DND-41 (cell line): ENCODE results near the gene SLC25A21.

Experiments used
- ATAC-seq: fragments of 200-7000 bp; cut with Tn5 transposase; 3 replicates; pipeline ENCODE4 v1.9.1; 2021; ENCODE audit warnings: low read depth; ENCODE audit not compliant: insufficient read depth
- DNase-seq: peaks from one replicate; pipeline ENCODE4 v3.0.0-alpha.2; 2020
- H2AFZ ChIP-seq: 2 replicates; pipeline ENCODE4 v1.6.0; 2012; ENCODE audit warnings: low read depth, low read length
- H3K27ac ChIP-seq: 2 replicates; pipeline ENCODE4 v1.5.1; 2012; ENCODE audit warnings: low read length, inconsistent platforms
- H3K27me3 ChIP-seq: fragments of 200-600 bp; sonication (generic); 2 replicates; pipeline ENCODE4 v1.6.0; 2012; ENCODE audit warnings: low read length, mild to moderate bottlenecking, inconsistent platforms; ENCODE audit not compliant: insufficient read depth, poor library complexity
- H3K36me3 ChIP-seq: 2 replicates; pipeline ENCODE4 v1.5.1; 2012; ENCODE audit warnings: low read length, inconsistent platforms; ENCODE audit not compliant: insufficient read depth
- H3K4me1 ChIP-seq: 2 replicates; pipeline ENCODE4 v1.5.1; 2012; ENCODE audit warnings: mild to moderate bottlenecking, low read length; ENCODE audit not compliant: insufficient read depth
- H3K4me2 ChIP-seq: 2 replicates; pipeline ENCODE4 v1.6.0; 2012; ENCODE audit warnings: mild to moderate bottlenecking, moderate library complexity, low read length, inconsistent platforms; ENCODE audit not compliant: insufficient read depth
- H3K4me3 ChIP-seq, 2 experiments: fragments of 200-600 bp in 1 of 2; shearing (Covaris generic) in 1 of 2; 2 replicates each; pipeline ENCODE4 v1.5.1; 2012 to 2016; ENCODE audit warnings: inconsistent platforms in 2 of 2, low read length in 2 of 2, mild to moderate bottlenecking in 2 of 2, low read depth in 1 of 2, moderate library complexity in 1 of 2
- H3K79me2 ChIP-seq: 2 replicates; pipeline ENCODE4 v1.6.0; 2012; ENCODE audit warnings: low read length, inconsistent platforms; ENCODE audit not compliant: insufficient read depth
- H3K9ac ChIP-seq: 2 replicates; pipeline ENCODE4 v1.6.0; 2012; ENCODE audit warnings: low read depth, mild to moderate bottlenecking, inconsistent platforms, low read length, moderate library complexity
- H3K9me3 ChIP-seq: 2 replicates; pipeline ENCODE4 v1.5.1; 2012; ENCODE audit warnings: low read length, moderate library complexity, mild to moderate bottlenecking, inconsistent platforms; ENCODE audit not compliant: insufficient read depth, severe bottlenecking
- H4K20me1 ChIP-seq: 2 replicates; pipeline ENCODE4 v1.6.0; 2012; ENCODE audit warnings: low read length; ENCODE audit not compliant: insufficient read depth
- EZH2 ChIP-seq: IDR thresholded peaks from 3 replicates; pipeline ENCODE4 v1.6.1; 2012; ENCODE audit warnings: borderline replicate concordance, low read depth, mild to moderate bottlenecking, moderate library complexity, low read length, inconsistent platforms; ENCODE audit not compliant: severe bottlenecking
- TF ChIP-seq, protein P1 (sequence below): IDR thresholded peaks from 2 replicates; pipeline ENCODE4 v1.5.1; 2012; ENCODE audit warnings: borderline replicate concordance, low read length, moderate library complexity, mild to moderate bottlenecking; ENCODE audit not compliant: poor library complexity, severe bottlenecking; ENCODE audit errors: extremely low read depth

Gene SLC25A21

DNA sequence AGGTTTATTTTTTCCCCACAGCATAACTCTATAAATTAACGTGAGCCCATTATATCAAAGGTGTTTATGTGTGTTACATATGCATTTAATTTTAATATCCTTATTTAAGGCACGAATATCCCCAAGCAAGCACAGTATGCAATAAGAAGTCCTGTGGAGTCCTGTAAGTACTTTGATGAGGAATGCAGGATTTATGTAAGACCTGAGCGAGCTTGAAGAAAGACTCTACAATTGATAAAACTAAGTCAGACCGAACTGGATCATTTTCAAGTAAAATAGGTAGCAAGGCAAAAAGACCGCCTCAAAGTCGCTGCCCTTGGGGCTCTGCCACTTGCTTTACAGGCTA is 755 bp downstream of the SLC25A21 start:
- ATAC-seq = no peak
- H3K36me3 ChIP-seq = no peaks in the 10 kb centered on the region
- no peak overlapping the region for H3K4me3 ChIP-seq
- no peak for TF ChIP-seq EZH2
- TF ChIP-seq, protein P1, sequence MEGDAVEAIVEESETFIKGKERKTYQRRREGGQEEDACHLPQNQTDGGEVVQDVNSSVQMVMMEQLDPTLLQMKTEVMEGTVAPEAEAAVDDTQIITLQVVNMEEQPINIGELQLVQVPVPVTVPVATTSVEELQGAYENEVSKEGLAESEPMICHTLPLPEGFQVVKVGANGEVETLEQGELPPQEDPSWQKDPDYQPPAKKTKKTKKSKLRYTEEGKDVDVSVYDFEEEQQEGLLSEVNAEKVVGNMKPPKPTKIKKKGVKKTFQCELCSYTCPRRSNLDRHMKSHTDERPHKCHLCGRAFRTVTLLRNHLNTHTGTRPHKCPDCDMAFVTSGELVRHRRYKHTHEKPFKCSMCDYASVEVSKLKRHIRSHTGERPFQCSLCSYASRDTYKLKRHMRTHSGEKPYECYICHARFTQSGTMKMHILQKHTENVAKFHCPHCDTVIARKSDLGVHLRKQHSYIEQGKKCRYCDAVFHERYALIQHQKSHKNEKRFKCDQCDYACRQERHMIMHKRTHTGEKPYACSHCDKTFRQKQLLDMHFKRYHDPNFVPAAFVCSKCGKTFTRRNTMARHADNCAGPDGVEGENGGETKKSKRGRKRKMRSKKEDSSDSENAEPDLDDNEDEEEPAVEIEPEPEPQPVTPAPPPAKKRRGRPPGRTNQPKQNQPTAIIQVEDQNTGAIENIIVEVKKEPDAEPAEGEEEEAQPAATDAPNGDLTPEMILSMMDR = no peak
- H3K27me3 ChIP-seq = no peaks in the 10 kb centered on the region
- H3K79me2 ChIP-seq = no peaks in the 10 kb centered on the region
- H2AFZ ChIP-seq = no peak overlapping the region
- H3K9ac ChIP-seq = no peak overlapping the region
- no peaks in the 10 kb centered on the region for H3K4me1 ChIP-seq
- H3K4me2 ChIP-seq = no peak overlapping the region
- no peak for DNase-seq
- H3K9me3 ChIP-seq = no peaks in the 10 kb centered on the region
- no peaks in the 10 kb centered on the region for H4K20me1 ChIP-seq
- no peak overlapping the region for H3K27ac ChIP-seq

DNA sequence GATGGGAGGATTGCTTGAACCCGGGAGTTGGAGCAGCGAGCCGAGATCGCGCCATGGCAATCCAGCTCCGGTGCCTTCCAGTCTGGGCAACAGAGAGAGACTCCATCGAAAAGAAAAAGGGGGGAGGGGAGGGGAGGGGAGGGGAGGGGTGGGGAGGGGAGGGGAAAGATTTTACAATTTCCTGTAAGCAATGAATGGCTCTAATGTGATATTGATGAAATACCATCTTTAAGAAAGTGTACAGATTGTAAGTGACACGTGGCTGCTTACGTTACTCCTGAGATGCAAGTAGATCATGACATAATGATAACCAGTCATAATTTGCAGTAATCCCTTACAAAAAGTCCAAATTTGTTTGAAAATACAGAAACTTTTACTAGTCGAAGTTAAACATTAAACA is 1.4 kb downstream of the SLC25A21 start:
- Histone ChIP-seq H3K79me2 (no peaks in the 10 kb centered on the region), H3K4me3 (no peak overlapping the region), H2AFZ (no peak overlapping the region), H3K4me1 (no peaks in the 10 kb centered on the region), H3K36me3 (no peaks in the 10 kb centered on the region), H3K9ac (no peak overlapping the region), H3K4me2 (no peak overlapping the region), H3K27ac (no peak overlapping the region), H3K27me3 (no peaks in the 10 kb centered on the region), H4K20me1 (no peaks in the 10 kb centered on the region), H3K9me3 (no peaks in the 10 kb centered on the region)
- ATAC-seq = no peak
- TF ChIP-seq EZH2 = no peak
- TF ChIP-seq, protein P1 = no peak
- DNase-seq = no peak

DNA sequence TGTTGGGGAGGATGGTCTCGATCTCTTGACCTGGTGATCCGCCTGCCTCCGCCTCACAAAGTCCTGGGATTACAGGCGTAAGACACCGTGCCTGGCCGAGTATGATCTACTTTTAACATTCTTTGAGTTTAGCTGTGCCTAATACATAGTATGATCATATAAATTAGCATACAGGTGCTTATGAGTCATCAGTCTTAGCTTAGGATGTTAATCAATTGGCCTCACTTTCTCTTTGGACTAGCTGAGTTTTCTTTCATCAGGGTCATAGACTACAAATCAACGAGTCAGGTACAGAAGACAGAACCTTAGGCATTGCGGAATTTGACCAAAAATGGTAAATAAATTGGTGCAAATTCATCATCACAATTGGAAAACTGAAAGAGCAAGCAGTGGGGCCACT is 2.2 kb downstream of the SLC25A21 start:
- no peak overlapping the region for H3K4me2 ChIP-seq
- no peak overlapping the region for H3K9ac ChIP-seq
- H3K9me3 ChIP-seq = no peaks in the 10 kb centered on the region
- H3K27me3 ChIP-seq = no peaks in the 10 kb centered on the region
- H3K36me3 ChIP-seq = no peaks in the 10 kb centered on the region
- TF ChIP-seq, protein P1 = no peak
- no peak for TF ChIP-seq EZH2
- H2AFZ ChIP-seq = no peak overlapping the region
- H3K79me2 ChIP-seq = no peaks in the 10 kb centered on the region
- no peaks in the 10 kb centered on the region for H3K4me1 ChIP-seq
- no peak for DNase-seq
- no peak for ATAC-seq
- no peaks in the 10 kb centered on the region for H4K20me1 ChIP-seq
- no peak overlapping the region for H3K27ac ChIP-seq
- no peak overlapping the region for H3K4me3 ChIP-seq

DNA sequence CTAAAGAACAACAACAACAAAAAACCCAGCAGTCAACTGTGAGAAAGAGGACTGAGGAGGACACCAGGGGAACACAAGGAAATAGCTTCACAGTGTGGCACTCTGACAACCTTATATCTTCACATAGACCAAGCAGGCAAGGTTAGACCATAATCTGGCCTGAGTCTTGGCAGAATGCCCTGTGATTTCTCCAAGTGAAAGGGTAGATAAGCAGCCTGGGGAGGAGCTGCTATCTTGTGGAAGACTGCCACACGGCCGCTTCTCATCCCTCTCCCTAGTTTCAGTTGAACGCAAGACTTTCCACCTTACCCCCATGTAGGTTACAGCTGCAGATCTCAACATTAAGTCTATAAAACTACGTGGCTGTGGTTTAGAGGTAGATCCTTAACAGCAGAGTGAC is 3.7 kb downstream of the SLC25A21 start:
- Histone ChIP-seq H3K27ac (no peak overlapping the region), H3K9me3 (no peaks in the 10 kb centered on the region), H4K20me1 (no peaks in the 10 kb centered on the region), H3K4me1 (no peaks in the 10 kb centered on the region), H3K79me2 (no peaks in the 10 kb centered on the region), H3K36me3 (no peaks in the 10 kb centered on the region), H3K4me2 (no peak overlapping the region), H3K9ac (no peak overlapping the region), H2AFZ (no peak overlapping the region), H3K4me3 (no peak overlapping the region), H3K27me3 (no peaks in the 10 kb centered on the region)
- ATAC-seq (no peak), DNase-seq (no peak)
- TF ChIP-seq, protein P1 = no peak
- TF ChIP-seq EZH2 = no peak
